ENCODE results near the gene STX2.
A peak's percentile ranks its signal among the peaks of the same experiment; 100 is the strongest.

STX2 gene

GRCh38 chr12:130835436-130835835, 3.6 kb downstream of the STX2 start:
- Histone ChIP-seq H3K14ac (ENCODE audit: low read length) (no peak overlapping the region), H3K4me1 (ENCODE audit: control insufficient read depth in 2 of 2, insufficient read depth in 1 of 2, low read depth in 1 of 2, low read length in 2 of 2) (peaks cover 10 to 12% of the 10 kb centered on the region in 2 donors), H4K8ac (ENCODE audit: low read depth, low read length) (no peak overlapping the region), H3K27me3 (ENCODE audit: control insufficient read depth in 3 of 3, insufficient read depth in 3 of 3, low read depth in 1 of 3, low read length in 3 of 3) (no peaks in the 10 kb centered on the region), H3K27ac (replicated peaks; ENCODE audit: low read length) (no peak overlapping the region), H2BK15ac (ENCODE audit: low read length) (no peak overlapping the region), H2BK5ac (ENCODE audit: low read length) (no peak overlapping the region), H3K23ac (ENCODE audit: low read depth, low read length, poor library complexity) (no peak overlapping the region), H3K18ac (ENCODE audit: low read length) (no peak overlapping the region), H3K9ac (ENCODE audit: low read depth, low read length, poor library complexity) (no peak overlapping the region), H3K9me3 (replicated peaks in 1 of 2; ENCODE audit: control insufficient read depth in 2 of 2, insufficient read depth in 1 of 2, low read depth in 1 of 2, low read length in 2 of 2) (peaks cover 0 to 1% of the 10 kb centered on the region in 2 donors), H3K4ac (ENCODE audit: low read length) (no peak overlapping the region), H2BK120ac (ENCODE audit: low read depth, low read length) (no peak overlapping the region), H2BK12ac (ENCODE audit: low read length) (no peak overlapping the region), H2AFZ (ENCODE audit: low read length) (no peak overlapping the region), H3K4me3 (ENCODE audit: low read length in 2 of 2) (no peak overlapping the region), H3K36me3 (replicated peaks in 1 of 2; ENCODE audit: control insufficient read depth in 2 of 2, insufficient read depth in 2 of 2, low read length in 2 of 2) (peaks cover 1 to 3% of the 10 kb centered on the region in 2 donors), H2AK5ac (ENCODE audit: low read depth, low read length) (no peak overlapping the region), H3K4me2 (ENCODE audit: insufficient read depth, low read length, poor library complexity, severe bottlenecking) (no peak overlapping the region), H3K79me1 (ENCODE audit: low read depth, low read length) (peaks cover 17% of the 10 kb centered on the region), H4K91ac (ENCODE audit: low read depth, low read length, poor library complexity) (no peak overlapping the region)
- WGBS, 2 donors (ENCODE audit: extremely low coverage in 2 of 2, insufficient read length in 2 of 2, insufficient replicate concordance in 1 of 2) = no CpG with 5 or more reads among the region's 6 CpGs
- no peak for DNase-seq (ENCODE audit: low spot score)

- WGBS, 2 donors (ENCODE audit: extremely low coverage in 2 of 2, insufficient read length in 2 of 2, insufficient replicate concordance in 1 of 2) = no CpG with 5 or more reads among the region's 11 CpGs
- H3K14ac ChIP-seq (ENCODE audit: low read length) = no peak overlapping the region
Measured at GRCh38 chr12:130835011-130835410, 4.0 kb downstream of the STX2 start.

GRCh38 chr12:130832561-130833209, 6.4 kb downstream of the STX2 start:
- Histone ChIP-seq H3K9ac (ENCODE audit: low read depth, low read length, poor library complexity) (peak overlapping the region; percentile 21), H3K79me1 (ENCODE audit: low read depth, low read length) (peaks cover 17% of the 10 kb centered on the region), H2BK120ac (ENCODE audit: low read depth, low read length) (no peak overlapping the region), H3K18ac (ENCODE audit: low read length) (no peak overlapping the region), H3K4me3 (ENCODE audit: low read length in 2 of 2) (peak overlapping the region in 1 of 2 donors; percentile 21), H4K8ac (ENCODE audit: low read depth, low read length) (no peak overlapping the region), H2BK12ac (ENCODE audit: low read length) (no peak overlapping the region), H2BK15ac (ENCODE audit: low read length) (peak overlapping the region; percentile 37), H3K9me3 (replicated peaks in 1 of 2; ENCODE audit: control insufficient read depth in 2 of 2, insufficient read depth in 1 of 2, low read depth in 1 of 2, low read length in 2 of 2) (peaks cover 0 to 1% of the 10 kb centered on the region in 2 donors), H3K23ac (ENCODE audit: low read depth, low read length, poor library complexity) (peak overlapping the region; percentile 60), H3K4me1 (ENCODE audit: control insufficient read depth in 2 of 2, insufficient read depth in 1 of 2, low read depth in 1 of 2, low read length in 2 of 2) (peaks cover 2 to 11% of the 10 kb centered on the region in 2 donors), H3K27me3 (ENCODE audit: control insufficient read depth in 3 of 3, insufficient read depth in 3 of 3, low read depth in 1 of 3, low read length in 3 of 3) (no peaks in the 10 kb centered on the region), H2AFZ (ENCODE audit: low read length) (no peak overlapping the region), H3K4me2 (ENCODE audit: insufficient read depth, low read length, poor library complexity, severe bottlenecking) (no peak overlapping the region), H3K36me3 (replicated peaks in 1 of 2; ENCODE audit: control insufficient read depth in 2 of 2, insufficient read depth in 2 of 2, low read length in 2 of 2) (peaks cover 1 to 3% of the 10 kb centered on the region in 2 donors), H2AK5ac (ENCODE audit: low read depth, low read length) (peak overlapping the region; percentile 88), H3K14ac (ENCODE audit: low read length) (peak overlapping the region; percentile 82), H4K91ac (ENCODE audit: low read depth, low read length, poor library complexity) (no peak overlapping the region), H3K27ac (replicated peaks; ENCODE audit: low read length) (no peak overlapping the region), H3K4ac (ENCODE audit: low read length) (no peak overlapping the region), H2BK5ac (ENCODE audit: low read length) (no peak overlapping the region)
- whole genome bisulfite sequencing, 2 donors (ENCODE audit: extremely low coverage in 2 of 2, insufficient read length in 2 of 2, insufficient replicate concordance in 1 of 2) = no CpG with 5 or more reads among the region's 17 CpGs
- no peak for DNase-seq (ENCODE audit: low spot score)

More at GRCh38 chr12:130835011-130835410, 4.0 kb downstream of the STX2 start:
- Histone ChIP-seq H3K36me3 (replicated peaks in 1 of 2; ENCODE audit: control insufficient read depth in 2 of 2, insufficient read depth in 2 of 2, low read length in 2 of 2) (peaks cover 1 to 3% of the 10 kb centered on the region in 2 donors), H2AK5ac (ENCODE audit: low read depth, low read length) (no peak overlapping the region), H3K4me3 (ENCODE audit: low read length in 2 of 2) (no peak overlapping the region), H3K4me2 (ENCODE audit: insufficient read depth, low read length, poor library complexity, severe bottlenecking) (no peak overlapping the region), H4K8ac (ENCODE audit: low read depth, low read length) (no peak overlapping the region), H3K4ac (ENCODE audit: low read length) (no peak overlapping the region), H3K9me3 (replicated peaks in 1 of 2; ENCODE audit: control insufficient read depth in 2 of 2, insufficient read depth in 1 of 2, low read depth in 1 of 2, low read length in 2 of 2) (peaks cover 0 to 1% of the 10 kb centered on the region in 2 donors), H2BK5ac (ENCODE audit: low read length) (no peak overlapping the region), H3K27ac (replicated peaks; ENCODE audit: low read length) (no peak overlapping the region), H3K18ac (ENCODE audit: low read length) (no peak overlapping the region), H2BK120ac (ENCODE audit: low read depth, low read length) (no peak overlapping the region), H2BK12ac (ENCODE audit: low read length) (no peak overlapping the region), H3K9ac (ENCODE audit: low read depth, low read length, poor library complexity) (no peak overlapping the region), H3K27me3 (ENCODE audit: control insufficient read depth in 3 of 3, insufficient read depth in 3 of 3, low read depth in 1 of 3, low read length in 3 of 3) (no peaks in the 10 kb centered on the region), H3K23ac (ENCODE audit: low read depth, low read length, poor library complexity) (no peak overlapping the region), H3K79me1 (ENCODE audit: low read depth, low read length) (peaks cover 21% of the 10 kb centered on the region), H3K4me1 (ENCODE audit: control insufficient read depth in 2 of 2, insufficient read depth in 1 of 2, low read depth in 1 of 2, low read length in 2 of 2) (peaks cover 12 to 13% of the 10 kb centered on the region in 2 donors), H2AFZ (ENCODE audit: low read length) (no peak overlapping the region), H2BK15ac (ENCODE audit: low read length) (no peak overlapping the region), H4K91ac (ENCODE audit: low read depth, low read length, poor library complexity) (no peak overlapping the region)
- DNase-seq (ENCODE audit: low spot score) = no peak

GRCh38 chr12:130831876-130832405, 7.1 kb downstream of the STX2 start:
- Histone ChIP-seq H3K14ac (ENCODE audit: low read length) (no peak overlapping the region), H3K4ac (ENCODE audit: low read length) (no peak overlapping the region), H2BK120ac (ENCODE audit: low read depth, low read length) (no peak overlapping the region), H3K36me3 (replicated peaks in 1 of 2; ENCODE audit: control insufficient read depth in 2 of 2, insufficient read depth in 2 of 2, low read length in 2 of 2) (peaks cover 1 to 3% of the 10 kb centered on the region in 2 donors), H3K4me3 (ENCODE audit: low read length in 2 of 2) (no peak overlapping the region), H2BK12ac (ENCODE audit: low read length) (no peak overlapping the region), H3K9me3 (replicated peaks in 1 of 2; ENCODE audit: control insufficient read depth in 2 of 2, insufficient read depth in 1 of 2, low read depth in 1 of 2, low read length in 2 of 2) (peaks cover 0 to 1% of the 10 kb centered on the region in 2 donors), H3K18ac (ENCODE audit: low read length) (no peak overlapping the region), H3K4me1 (ENCODE audit: control insufficient read depth in 2 of 2, insufficient read depth in 1 of 2, low read depth in 1 of 2, low read length in 2 of 2) (peaks cover 2 to 11% of the 10 kb centered on the region in 2 donors), H3K79me1 (ENCODE audit: low read depth, low read length) (peaks cover 17% of the 10 kb centered on the region), H3K27me3 (ENCODE audit: control insufficient read depth in 3 of 3, insufficient read depth in 3 of 3, low read depth in 1 of 3, low read length in 3 of 3) (no peaks in the 10 kb centered on the region), H2AFZ (ENCODE audit: low read length) (no peak overlapping the region), H4K8ac (ENCODE audit: low read depth, low read length) (no peak overlapping the region), H3K4me2 (ENCODE audit: insufficient read depth, low read length, poor library complexity, severe bottlenecking) (no peak overlapping the region), H2AK5ac (ENCODE audit: low read depth, low read length) (no peak overlapping the region), H2BK5ac (ENCODE audit: low read length) (no peak overlapping the region), H3K27ac (replicated peaks; ENCODE audit: low read length) (no peak overlapping the region), H4K91ac (ENCODE audit: low read depth, low read length, poor library complexity) (no peak overlapping the region), H3K9ac (ENCODE audit: low read depth, low read length, poor library complexity) (no peak overlapping the region), H2BK15ac (ENCODE audit: low read length) (no peak overlapping the region), H3K23ac (ENCODE audit: low read depth, low read length, poor library complexity) (no peak overlapping the region)
- WGBS, 2 donors (ENCODE audit: extremely low coverage in 2 of 2, insufficient read length in 2 of 2, insufficient replicate concordance in 1 of 2) = no CpG with 5 or more reads among the region's 5 CpGs
- no peak for DNase-seq (ENCODE audit: low spot score)
